Ovary (tissue), 9 donors: ENCODE measurements around the gene TSHZ2. TPM values are rescaled to one million over a fixed set of nuclear protein-coding genes. Genes with fewer than 3 reads are reported as not detected.
"Not testable (repeated sequence)": the region's sequence is repeated elsewhere in the genome, so short reads cannot be mapped to it uniquely, and the experiment has no call there.

Source experiments
- DNase-seq, 5 donors: peaks; one replicate each; pipeline ENCODE4 v3.0.0-alpha.2; 2019 to 2020
- H3K27ac ChIP-seq, 2 donors: fragments of 200-600 bp; one replicate each; pipeline versions ENCODE4 v1.5.1 to v1.8.0; 2019 to 2022
- H3K27me3 ChIP-seq: fragments of 200-600 bp; one replicate; pipeline ENCODE4 v1.8.0; 2022
- H3K36me3 ChIP-seq: fragments of 200-600 bp; sonication (generic); one replicate; pipeline ENCODE4 v1.5.1; 2019
- H3K4me1 ChIP-seq: one replicate; pipeline ENCODE4 v1.8.1; 2013; ENCODE audit warnings: mild to moderate bottlenecking, moderate library complexity; ENCODE audit not compliant: insufficient read depth
- H3K4me3 ChIP-seq: fragments of 200-600 bp; sonication (generic); one replicate; pipeline ENCODE4 v1.5.1; 2017
- H3K9me3 ChIP-seq, 2 donors: fragments of 200-600 bp in 1 of 2; sonication (generic) in 1 of 2; one replicate each; pipeline versions ENCODE4 v1.5.1 to v1.8.1; 2013 to 2019; ENCODE audit warnings: mild to moderate bottlenecking in 1 of 2, moderate library complexity in 1 of 2
- EP300 ChIP-seq: sonication (generic); formaldehyde crosslinking; IDR thresholded peaks from one replicate; pipeline ENCODE4 v1.6.1; 2017; ENCODE audit warnings: antibody characterized with exemption
- POLR2A ChIP-seq: fragments of 450-650 bp; IDR thresholded peaks from one replicate; pipeline ENCODE4 v1.6.1; 2017; ENCODE audit warnings: antibody characterized with exemption, mild to moderate bottlenecking, moderate library complexity
- WGBS, 3 donors: extraction: QIAGEN DNeasy Blood & Tissue Kit in 1 of 3; methylation state at CpG; one replicate each; pipeline versions ENCODE4 v1.1.5 to v1.1.7; 2013 to 2017; 5-methylcytosine and 5-hydroxymethylcytosine counted together
- intact Hi-C, 4 donors: fragments of 100-400 bp; cut with DNase I; formaldehyde crosslinking; loops; one replicate each; pipeline versions ENCODE4 v1.11.0 to v1.15.1; 2022 to 2023
- polyA plus RNA-seq, 2 donors: library from polyadenylated mRNA; stranded (reverse); fragments of 200-250 nt in 1 of 2; fragments of 350-450 nt in 1 of 2; fragmentation: Illumina TruSeq in 1 of 2; extraction: RNeasy Lipid Tissue Mini Kit (QIAGEN cat#74804) in 1 of 2; gene quantifications; one replicate each; pipeline ENCODE4 v1.2.3, GENCODE V29; 2013 to 2014
- small RNA-seq: library from RNA; depleted of rRNA; stranded (forward); fragments of <200 nt; gene quantifications from one replicate; pipeline ENCODE3, GENCODE V24; 2016
- total RNA-seq, 7 donors: library from RNA; depleted of rRNA in 2 of 7; stranded (reverse); fragments of >200 nt in 2 of 7; fragmentation: NEBNext Ultra II Directional in 3 of 7; extraction: Animal tissue kit (Norgen Biotek cat#: 25700) in 3 of 7; gene quantifications; one replicate each; pipeline versions ENCODE4 v1.1.0 to v1.2.4, GENCODE V29; 2016 to 2023
- TF ChIP-seq, protein P1 (sequence below), 3 donors: fragments of 450-650 bp in 2 of 3; fragments of 200-600 bp in 1 of 3; IDR thresholded peaks; one replicate each; pipeline versions ENCODE4 v1.5.1 to v1.8.0; 2016 to 2022; ENCODE audit warnings: antibody characterized with exemption in 3 of 3, mild to moderate bottlenecking in 1 of 3
- donor health status: DM: no; HTN: no; CAD: no; lungs with moderate emphysema.
- donor health status: DM: no; HTN: no; CAD: no.
- donor health status: Bipolar disorder and iron deficiency.
- donor health status: DM: yes; HTN: yes; CAD: no.
- donor health status: DM: no; HTN: no; CAD: no.
- donor health status: DM: yes; HTN: yes; CAD: no.

Gene TSHZ2
- total and polyA plus RNA-seq, 9 donors: 18.2 to 113 (median 40.2) TPM

DNA sequence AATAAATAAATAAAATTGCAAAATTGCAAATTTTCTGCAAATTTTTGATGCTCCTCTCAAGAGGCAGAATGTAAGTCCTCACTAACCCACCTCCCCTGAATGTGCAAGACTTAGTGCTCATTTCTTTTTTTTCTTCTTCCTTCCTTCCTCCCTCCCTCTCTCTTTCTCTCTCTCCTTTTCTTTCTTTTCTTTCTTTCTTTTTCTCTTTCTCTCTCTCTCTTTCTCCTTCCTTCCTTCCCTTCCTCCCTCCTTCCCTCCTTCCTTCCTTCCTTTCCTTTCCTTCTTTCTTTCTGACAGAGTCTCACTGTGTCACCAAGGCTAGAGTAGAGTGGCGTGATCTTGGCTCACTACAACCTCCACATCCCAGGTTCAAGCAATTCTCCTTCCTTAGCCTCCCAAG lies 561.3 kb downstream of the TSHZ2 start:
- Histone ChIP-seq H3K27me3 (no peaks in the 10 kb centered on the region), H3K9me3 (no peaks in the 10 kb centered on the region), H3K36me3 (no peaks in the 10 kb centered on the region), H3K4me1 (no peaks in the 10 kb centered on the region), H3K4me3 (no peak overlapping the region), H3K27ac (no peak overlapping the region)
- intact Hi-C loops: no loop called here
- 93 to 100% (median 95%) methylated on average over 1 of the region's 1 CpG for WGBS, 3 donors
- no peak for DNase-seq
- TF ChIP-seq EP300: no peak
- TF ChIP-seq, protein P1, sequence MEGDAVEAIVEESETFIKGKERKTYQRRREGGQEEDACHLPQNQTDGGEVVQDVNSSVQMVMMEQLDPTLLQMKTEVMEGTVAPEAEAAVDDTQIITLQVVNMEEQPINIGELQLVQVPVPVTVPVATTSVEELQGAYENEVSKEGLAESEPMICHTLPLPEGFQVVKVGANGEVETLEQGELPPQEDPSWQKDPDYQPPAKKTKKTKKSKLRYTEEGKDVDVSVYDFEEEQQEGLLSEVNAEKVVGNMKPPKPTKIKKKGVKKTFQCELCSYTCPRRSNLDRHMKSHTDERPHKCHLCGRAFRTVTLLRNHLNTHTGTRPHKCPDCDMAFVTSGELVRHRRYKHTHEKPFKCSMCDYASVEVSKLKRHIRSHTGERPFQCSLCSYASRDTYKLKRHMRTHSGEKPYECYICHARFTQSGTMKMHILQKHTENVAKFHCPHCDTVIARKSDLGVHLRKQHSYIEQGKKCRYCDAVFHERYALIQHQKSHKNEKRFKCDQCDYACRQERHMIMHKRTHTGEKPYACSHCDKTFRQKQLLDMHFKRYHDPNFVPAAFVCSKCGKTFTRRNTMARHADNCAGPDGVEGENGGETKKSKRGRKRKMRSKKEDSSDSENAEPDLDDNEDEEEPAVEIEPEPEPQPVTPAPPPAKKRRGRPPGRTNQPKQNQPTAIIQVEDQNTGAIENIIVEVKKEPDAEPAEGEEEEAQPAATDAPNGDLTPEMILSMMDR (IDR thresholded peaks at IDR 0.05): no peak
- no peak for TF ChIP-seq POLR2A

DNA sequence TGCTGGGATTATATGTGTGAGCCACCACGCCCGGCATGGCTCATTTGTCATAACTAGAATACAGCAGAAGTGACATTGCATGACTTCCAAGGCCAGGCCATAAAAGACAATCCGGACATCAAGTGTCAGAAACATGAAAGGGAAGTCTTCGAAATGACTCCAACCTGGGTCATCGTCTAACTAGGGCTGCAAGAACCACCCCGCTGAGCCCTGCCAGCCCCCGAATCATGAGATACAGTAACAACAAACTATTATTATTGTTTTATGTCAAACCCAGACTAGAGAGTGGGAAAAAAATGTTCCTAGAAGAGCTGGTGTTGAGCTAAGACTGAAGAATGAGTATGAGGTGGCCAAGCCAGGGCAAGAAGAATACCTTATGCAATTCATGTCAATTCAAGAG lies 561.9 kb downstream of the TSHZ2 start:
- Histone ChIP-seq H3K27me3 (no peaks in the 10 kb centered on the region), H3K27ac (no peak overlapping the region), H3K36me3 (no peaks in the 10 kb centered on the region), H3K4me1 (no peaks in the 10 kb centered on the region), H3K4me3 (no peak overlapping the region), H3K9me3 (no peaks in the 10 kb centered on the region)
- intact Hi-C loops: no loop called here
- 83 to 97% (median 88%) methylated on average over 7 of the region's 7 CpGs for WGBS, 3 donors
- TF ChIP-seq, protein P1 (IDR thresholded peaks at IDR 0.05): no peak
- TF ChIP-seq POLR2A: no peak
- no peak for TF ChIP-seq EP300
- DNase-seq: no peak

DNA sequence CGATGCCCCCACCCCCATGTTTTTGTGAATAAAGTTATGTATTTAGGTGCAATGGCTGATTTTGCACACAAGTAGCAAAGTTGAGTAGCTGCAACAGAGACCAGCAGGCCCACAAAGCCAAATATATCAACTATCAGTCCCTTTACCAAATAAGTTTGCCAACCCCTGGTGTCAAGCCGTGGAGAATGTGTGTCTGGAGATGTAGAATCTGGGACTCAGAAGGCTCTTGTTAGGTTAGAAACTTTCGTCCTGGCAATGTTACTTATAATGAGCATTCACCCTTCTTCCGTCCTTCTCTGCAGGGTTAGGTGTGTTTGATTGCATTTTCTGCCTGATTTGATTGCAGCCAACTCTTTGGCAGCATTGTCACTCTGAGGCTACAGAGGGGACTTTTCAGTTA lies 563.7 kb downstream of the TSHZ2 start:
- Histone ChIP-seq H3K9me3 (no peaks in the 10 kb centered on the region), H3K27ac (no peak overlapping the region), H3K36me3 (no peaks in the 10 kb centered on the region), H3K4me1 (no peaks in the 10 kb centered on the region), H3K27me3 (no peaks in the 10 kb centered on the region), H3K4me3 (no peak overlapping the region)
- TF ChIP-seq EP300: no peak
- TF ChIP-seq, protein P1 (IDR thresholded peaks at IDR 0.05): no peak
- TF ChIP-seq POLR2A: no peak
- DNase-seq: no peak
- intact Hi-C loops: no loop called here
- 86 to 88% (median 86%) methylated on average over 4 of the region's 4 CpGs for WGBS, 3 donors

DNA sequence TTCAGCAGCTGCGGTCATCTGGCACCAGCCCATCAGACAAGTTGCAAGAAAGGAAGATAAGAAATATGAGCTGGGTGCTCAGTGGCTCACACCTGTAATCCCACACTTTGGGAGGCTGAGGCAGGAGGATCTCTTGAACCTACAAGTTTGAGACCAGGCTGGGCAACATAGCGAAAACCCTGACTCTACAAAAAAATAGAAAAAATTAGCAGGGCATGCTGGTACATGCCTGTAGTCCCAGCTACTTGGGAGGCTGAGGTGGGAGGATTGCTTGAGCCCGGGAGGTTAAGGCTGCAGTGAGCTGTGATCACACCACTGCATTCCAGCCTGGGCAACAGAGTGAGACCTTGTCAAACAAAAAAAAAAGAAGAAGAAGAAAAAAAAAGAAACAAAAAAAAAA lies 564.2 kb downstream of the TSHZ2 start:
- H3K9me3 ChIP-seq, H3K36me3 ChIP-seq, H3K27me3 ChIP-seq, H3K4me1 ChIP-seq, intact Hi-C loops, H3K27ac ChIP-seq, DNase-seq, H3K4me3 ChIP-seq: not testable (repeated sequence)
- 73 to 74% (median 73%) methylated on average over 3 of the region's 3 CpGs for WGBS, 3 donors

DNA sequence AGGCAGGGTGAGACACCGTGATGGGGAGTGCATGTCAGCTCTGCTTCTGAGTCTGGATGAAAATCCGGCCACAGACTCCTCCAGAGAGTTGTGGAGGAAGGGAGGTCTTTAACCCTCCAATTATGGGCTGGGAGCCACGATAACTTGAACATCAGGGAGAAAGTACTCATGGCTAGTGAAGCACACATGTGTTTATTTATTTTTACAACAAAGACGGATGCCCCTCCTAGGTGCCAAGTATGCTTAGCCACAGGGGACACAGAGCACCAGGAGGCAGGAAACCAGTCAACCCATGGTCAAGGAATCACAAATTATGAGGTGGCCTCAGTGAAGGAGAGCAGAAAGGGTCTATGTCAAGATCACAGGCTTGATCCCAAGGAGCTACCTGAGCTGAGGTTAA lies 567.4 kb downstream of the TSHZ2 start:
- WGBS, 3 donors: 36 to 47% (median 38%) methylated on average over 4 of the region's 4 CpGs
- intact Hi-C loops: no loop called here
- Histone ChIP-seq H3K27ac (no peak overlapping the region), H3K4me1 (no peaks in the 10 kb centered on the region), H3K27me3 (no peaks in the 10 kb centered on the region), H3K4me3 (no peak overlapping the region), H3K36me3 (no peaks in the 10 kb centered on the region), H3K9me3 (no peaks in the 10 kb centered on the region)
- TF ChIP-seq, protein P1 (IDR thresholded peaks at IDR 0.05): no peak
- no peak for TF ChIP-seq POLR2A
- TF ChIP-seq EP300: no peak
- no peak for DNase-seq

Small RNA genes within 50 kb of the gene (small RNA-seq; reads per million reads assigned to genes)
- not detected for gene RF00019
